GM11168 (cell line): ENCODE measurements around the gene FUT8.
"Not testable (repeated sequence)": the region's sequence is repeated elsewhere in the genome, so short reads cannot be mapped to it uniquely, and the experiment has no call there.

Experiments
- in situ Hi-C: fragments of 300-500 bp; cut with MboI; formaldehyde crosslinking; loops from one replicate; pipeline ENCODE4 v1.12.0; 2022; ENCODE audit warnings: low sequenced_read_pairs; ENCODE audit not compliant: unreplicated experiment

FUT8 gene

DNA sequence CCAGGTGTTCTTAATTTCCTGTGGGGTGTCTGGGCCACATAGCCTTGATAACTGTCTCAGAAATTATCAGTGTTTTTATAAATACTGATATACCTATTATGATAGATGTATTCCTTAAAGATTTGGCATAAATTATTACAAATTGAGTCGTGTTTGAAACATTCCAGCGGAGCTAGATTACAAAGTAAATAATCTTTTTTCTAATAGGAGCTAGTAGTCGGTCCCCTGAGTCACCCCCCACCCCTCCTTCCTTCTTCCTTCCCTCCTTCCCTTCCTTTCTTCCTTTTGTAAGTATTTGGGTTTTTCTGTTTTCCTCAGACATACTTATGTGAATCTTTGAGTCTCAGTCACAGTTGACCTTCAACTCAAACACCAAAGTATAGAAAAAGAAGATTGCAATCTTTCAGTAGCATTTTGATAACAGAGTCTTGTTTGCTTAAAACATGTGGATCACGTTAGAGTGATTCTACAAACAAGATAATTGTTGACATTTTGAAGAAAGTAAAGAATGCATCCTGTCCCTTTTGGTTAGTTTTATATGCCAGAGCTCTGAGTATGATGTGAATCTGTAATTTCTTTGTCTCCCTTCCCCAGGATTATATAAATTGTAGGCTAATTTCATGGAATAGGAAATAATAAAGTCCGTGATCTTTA is 264.0 kb downstream of the FUT8 start:
- in situ Hi-C loops = no loop called here

DNA sequence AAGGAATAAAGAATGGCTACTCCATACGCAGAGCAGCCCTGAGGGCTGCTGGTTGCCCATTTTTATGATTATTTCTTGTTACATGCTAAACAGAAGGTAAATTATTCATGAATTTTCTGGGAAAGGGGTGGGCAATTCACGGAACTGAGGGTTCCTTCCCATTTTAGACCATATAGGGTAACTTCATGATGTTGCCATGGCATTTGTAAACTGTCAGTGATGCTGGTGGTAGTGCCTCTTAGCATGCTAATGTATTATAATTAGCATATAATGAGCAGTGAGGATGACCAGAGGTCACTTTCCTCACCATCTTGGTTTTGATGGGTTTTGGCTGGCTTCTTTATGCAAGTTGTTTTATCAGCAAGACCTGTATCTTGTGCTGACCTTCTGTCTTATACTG is 273.0 kb downstream of the FUT8 start:
- in situ Hi-C loops = no loop called here

DNA sequence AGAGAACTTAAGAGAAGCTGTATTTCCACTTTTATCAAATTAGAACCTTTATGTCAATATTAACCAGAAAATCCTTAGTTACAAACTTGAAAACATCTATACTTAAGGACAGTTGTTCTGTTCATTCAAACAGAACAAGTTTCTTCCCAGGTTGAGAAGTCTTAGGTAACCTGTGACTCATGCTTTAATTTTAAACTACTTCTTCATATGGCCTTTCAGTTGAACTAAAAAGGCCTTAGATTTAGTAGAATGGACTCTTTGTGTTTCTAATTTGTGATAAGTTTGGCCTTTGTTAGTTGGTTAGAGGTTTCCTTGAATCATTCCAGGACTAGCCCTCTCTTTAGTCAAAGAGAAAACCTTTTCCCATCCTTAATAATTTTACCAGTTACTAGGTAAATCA is 274.2 kb downstream of the FUT8 start:
- in situ Hi-C loops = no loop called here

DNA sequence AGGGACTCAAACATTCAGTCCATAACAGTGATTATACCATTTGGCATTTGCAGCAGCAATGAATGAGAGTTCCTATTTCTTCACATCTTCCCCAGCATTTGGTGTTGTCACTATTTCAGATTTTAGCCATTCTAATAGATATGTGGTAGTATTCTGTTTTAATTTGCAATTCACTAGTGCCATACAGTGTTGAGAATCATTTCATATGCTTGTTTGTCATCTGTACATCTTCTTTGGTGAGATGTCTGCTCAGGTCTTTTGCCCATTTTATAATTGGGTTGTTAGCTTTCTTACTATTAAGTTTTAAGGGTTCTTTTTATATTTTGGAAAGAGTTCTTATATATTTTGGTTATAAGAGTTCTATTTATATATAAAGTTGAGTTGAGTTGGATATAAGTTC is 276.5 kb downstream of the FUT8 start:
- in situ Hi-C loops = no loop called here

DNA sequence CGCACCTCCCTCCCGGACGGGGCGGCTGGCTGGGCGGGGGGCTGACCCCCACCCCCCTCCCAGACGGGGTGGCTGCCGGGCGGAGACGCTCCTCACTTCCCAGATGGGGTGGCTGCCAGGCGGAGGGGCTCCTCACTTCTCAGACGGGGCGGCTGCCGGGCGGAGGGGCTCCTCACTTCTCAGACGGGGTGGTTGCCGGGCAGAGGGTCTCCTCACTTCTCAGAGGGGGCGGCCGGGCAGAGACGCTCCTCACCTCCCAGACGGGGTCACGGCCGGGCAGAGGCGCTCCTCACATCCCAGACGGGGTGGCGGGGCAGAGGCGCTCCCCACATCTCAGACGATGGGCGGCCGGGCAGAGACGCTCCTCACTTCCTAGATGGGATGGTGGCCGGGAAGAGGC is 280.0 kb downstream of the FUT8 start:
- in situ Hi-C loops = not testable (repeated sequence)

DNA sequence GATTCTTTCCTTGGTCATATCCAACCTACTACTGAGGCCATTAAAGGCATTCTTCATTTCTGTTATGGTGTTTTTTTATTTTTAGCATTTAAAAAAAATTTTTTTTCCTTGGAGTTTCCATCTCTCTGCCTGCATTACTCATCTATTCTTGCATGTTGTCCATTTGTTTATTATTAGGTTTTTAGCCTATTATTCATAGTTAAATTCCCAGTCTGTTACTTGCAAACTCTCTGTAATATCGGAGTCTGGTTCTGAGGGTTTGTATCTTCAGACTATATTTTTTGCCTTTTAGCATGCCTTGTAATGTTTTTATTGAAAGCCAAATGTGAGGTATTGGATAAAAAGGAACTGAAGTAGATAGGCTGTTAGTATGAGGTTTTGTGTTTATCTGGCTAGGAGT is 284.3 kb downstream of the FUT8 start:
- in situ Hi-C loops = no loop called here

DNA sequence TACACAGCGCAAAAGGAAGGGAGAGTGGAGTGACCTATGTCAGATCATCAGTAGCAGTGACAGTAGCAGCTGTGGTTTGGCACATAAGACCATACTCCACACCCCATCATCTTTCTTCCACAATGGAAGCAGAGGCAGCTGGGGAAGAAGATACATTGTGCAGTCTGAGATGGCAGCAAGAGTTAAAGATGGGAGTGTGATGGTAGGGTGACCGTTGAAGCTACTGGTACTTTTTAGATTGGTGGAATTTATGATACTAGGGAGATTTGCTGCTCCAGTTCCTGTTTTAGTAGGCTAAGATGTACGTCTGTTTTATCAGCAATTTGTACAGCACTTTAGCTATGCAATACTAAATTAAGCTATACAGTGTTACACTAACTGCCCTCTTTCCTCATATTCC is 291.0 kb downstream of the FUT8 start:
- in situ Hi-C loops = no loop called here

DNA sequence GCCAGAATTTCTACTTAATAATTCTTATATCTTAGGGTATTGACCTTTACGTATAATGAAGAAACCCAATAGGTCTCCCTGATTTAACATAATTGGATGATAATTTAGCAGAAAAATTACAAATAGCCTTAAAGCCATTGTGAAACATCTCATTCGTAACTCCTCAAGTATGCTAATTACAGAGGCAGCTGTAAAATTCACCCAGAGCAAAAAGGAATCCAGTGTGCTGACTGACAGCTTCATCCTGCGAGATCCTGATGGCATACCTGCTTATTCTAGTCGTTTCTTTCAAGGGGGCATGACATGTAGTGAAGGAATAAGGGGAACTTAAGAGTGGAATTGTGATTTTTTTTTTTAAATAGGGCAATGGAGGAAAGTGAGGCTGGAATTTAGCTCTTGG is 291.5 kb downstream of the FUT8 start:
- in situ Hi-C loops = no loop called here

DNA sequence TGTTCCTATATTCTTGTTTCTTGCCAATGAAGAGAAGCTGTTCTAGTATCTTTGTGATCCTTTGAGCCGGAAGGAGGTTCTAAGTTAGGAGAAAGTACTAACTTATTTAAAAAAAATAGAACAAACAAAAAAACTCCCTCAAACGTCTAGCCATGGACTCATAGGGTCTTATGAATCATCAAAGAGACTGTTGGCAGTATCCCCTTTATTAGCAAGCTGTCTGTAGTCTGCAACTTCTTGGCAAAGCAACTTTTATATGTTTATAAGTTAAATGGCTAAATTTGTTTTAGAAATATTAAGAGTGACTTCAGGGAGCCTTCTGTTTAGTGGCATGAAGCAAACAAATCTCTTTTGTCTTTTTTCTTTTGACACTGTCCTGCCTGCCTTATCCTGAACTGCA is 291.9 kb downstream of the FUT8 start:
- in situ Hi-C loops = no loop called here

DNA sequence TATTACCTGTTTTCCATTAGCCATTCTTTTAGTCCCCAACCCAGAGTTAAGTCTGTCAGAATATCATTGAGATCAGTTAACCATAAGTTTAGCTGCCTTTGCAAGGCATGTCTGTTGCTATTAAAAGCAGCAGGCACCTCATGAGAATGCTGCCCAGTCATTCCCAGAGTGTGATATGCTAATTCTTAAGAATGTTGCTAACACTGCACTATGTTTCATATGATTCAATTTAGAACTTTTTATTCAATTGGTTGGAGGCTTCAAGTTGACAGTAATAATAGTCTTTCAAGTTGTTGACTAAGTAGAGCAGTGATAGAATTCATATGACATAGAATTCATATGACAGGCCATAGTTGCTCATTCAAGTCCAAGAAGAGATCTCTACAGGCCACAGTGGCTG is 292.3 kb downstream of the FUT8 start:
- in situ Hi-C loops = no loop called here

DNA sequence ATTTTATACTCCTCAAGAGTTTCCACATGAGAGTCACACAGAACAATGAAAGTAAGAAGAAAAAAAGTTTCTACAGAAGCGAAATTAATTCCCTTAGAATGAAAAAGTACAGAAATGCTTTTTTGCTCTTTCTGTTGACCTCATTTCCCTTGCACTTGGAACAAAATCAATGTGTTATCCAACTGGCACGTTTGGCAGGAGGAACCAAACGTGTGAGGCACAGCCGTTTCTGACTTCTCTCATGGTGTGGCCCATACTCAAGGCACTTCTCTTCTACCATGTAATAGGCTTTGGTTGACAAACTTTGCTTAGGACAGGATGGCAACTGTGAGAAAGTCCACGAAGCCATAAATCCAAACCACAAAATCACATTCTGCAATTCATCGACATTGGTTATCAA is 297.0 kb downstream of the FUT8 start:
- in situ Hi-C loops = no loop called here

DNA sequence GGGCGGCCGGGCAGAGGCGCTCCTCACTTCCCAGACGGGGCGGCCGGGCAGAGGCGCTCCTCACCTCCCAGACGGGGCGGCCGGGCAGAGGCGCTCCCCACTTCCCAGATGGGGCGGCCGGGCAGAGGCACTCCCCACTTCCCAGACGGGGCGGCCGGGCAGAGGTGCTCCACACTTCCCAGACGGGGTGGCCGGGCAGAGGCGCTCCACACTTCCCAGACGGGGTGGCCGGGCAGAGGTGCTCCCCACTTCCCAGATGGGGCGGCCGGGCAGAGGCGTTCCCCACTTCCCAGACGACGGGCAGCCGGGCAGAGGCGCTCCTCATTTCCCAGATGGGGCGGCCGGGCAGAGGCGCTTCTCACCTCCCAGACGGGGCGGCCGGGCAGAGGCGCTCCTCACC is 304.3 kb downstream of the FUT8 start:
- in situ Hi-C loops = not testable (repeated sequence)

DNA sequence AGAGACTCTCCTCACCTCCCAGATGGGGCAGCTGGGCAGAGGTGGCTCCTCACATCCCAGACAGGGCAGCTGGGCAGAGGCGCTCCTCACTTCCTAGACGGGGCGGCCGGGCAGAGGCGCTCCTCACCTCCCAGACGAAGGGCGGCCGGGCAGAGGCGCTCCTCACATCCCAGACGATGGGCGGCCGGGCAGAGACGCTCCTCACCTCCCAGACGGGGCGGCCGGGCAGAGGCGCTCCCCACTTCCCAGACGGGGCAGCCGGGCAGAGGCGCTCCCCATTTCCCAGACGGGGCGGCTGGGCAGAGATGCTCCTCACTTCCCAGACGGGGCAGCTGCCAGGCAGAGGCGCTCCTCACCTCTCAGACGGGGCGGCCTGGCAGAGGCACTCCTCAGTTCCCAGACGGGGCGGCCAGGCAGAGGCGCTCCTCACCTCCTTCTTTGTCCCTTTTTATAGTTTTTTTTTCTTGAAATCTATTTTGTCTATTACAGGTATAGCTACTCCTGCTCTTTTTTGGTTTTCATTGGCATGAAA is 304.9 kb downstream of the FUT8 start:
- in situ Hi-C loops = not testable (repeated sequence)

DNA sequence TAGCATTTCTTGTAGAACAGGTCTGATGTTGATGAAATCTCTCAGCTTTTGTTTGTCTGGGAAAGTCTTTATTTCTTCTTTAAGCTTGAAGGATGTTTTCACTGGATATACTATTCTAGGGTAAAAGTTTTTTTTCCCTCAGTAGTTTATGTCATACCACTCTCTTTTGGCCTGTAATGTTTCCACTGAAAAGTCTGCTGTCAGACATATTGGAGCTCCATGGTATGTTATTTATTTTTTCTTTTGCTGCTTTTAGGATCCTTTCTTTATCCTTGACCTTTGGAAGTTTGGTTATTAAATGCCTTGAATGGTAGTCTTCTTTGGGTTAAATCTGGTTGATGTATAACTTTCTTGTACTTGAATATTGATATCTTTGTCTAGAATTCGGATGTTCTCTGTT is 306.1 kb downstream of the FUT8 start:
- in situ Hi-C loops = no loop called here

DNA sequence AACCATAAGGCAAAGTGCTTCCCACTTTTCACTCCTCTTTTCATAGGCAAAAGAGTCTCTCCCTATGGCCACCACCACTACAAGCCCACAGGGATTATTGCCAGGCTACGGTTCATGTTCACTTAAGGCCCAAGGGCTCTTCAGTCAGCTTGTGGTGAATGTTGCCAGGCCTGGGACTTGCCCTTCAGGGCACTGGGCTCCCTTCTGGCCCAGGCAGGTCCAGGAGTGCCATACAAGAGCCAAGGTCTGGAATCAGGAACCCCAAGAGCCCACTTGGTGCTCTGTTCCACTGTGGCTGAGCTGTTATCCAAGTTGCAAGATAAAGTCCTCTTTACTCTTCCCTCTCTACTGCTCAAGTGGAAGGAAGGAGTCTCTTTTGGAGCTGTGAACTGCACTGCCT is 307.6 kb downstream of the FUT8 start:
- in situ Hi-C loops = no loop called here

DNA sequence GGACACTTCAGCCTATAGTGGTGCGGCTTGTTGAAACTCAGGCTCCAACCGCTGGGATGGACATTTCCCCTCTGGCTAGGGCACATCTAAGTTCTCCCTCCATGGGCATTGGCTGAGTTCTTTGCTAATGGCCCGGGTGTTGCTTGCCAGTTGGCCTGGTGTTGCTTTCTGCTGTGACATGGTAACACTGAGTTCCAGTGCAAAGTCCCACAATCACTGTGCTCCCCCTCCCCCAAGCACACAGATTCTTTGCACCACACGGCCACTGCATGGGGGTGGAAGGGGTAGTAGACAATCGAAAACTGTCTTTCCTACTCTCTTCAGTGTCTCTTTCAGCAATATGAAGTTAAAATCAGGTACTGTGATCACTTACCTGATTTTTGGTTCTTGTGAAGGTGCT is 308.2 kb downstream of the FUT8 start:
- in situ Hi-C loops = no loop called here

DNA sequence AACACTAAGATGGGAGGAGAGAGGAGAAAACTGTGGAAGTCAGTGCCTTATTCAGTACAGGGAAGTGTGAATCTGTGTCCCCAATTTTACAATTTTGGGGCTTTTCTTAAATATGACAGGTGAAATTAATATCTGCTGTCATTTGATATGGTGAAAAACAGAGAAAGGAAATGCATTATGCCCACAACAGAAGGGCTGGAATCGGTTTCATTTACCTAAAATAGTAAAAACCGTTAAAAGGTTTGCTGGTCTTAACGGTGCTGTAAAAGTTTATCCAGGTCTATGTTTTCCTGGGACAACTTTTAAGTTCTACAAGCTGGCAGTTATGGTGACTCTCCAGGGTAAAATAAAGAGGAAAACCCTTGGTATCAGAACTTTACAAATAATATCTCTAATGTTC is 310.8 kb downstream of the FUT8 start:
- in situ Hi-C loops = no loop called here

DNA sequence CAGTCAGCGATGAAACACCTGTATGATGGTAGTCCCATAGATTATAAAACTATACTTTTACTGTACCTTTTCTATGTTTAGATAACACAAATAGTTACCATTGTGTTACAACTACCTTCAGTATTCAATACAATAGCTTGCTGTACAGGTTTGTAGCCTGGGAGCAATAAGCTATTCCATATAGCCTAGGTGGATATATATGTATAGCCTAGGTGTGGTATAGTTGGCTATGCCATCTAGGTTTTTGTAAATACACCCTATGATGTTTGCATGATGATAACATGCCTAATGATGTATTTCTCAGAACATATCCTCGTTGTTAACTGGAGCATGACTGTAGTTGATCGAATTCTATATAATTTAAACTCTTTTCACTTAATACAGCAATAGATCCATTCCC is 316.1 kb downstream of the FUT8 start:
- in situ Hi-C loops = no loop called here

DNA sequence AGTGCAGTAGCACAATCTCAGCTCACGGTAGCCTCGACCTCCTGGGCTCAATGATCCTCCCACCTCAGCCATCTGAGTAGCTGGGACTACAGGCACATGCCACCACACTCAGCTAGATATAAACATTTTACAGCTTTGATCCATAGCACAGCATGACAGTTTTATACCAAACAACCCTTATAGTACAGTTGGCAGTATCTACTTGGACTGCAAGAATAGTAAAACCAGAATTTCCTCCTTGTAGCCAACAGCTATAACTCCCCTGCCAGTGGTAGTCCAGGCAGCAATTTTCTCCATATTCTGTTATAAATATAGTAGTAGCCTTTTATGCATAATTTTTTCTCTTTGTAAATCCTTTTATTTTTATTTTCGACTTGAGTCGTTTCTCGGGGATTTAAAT is 317.0 kb downstream of the FUT8 start:
- in situ Hi-C loops = no loop called here

DNA sequence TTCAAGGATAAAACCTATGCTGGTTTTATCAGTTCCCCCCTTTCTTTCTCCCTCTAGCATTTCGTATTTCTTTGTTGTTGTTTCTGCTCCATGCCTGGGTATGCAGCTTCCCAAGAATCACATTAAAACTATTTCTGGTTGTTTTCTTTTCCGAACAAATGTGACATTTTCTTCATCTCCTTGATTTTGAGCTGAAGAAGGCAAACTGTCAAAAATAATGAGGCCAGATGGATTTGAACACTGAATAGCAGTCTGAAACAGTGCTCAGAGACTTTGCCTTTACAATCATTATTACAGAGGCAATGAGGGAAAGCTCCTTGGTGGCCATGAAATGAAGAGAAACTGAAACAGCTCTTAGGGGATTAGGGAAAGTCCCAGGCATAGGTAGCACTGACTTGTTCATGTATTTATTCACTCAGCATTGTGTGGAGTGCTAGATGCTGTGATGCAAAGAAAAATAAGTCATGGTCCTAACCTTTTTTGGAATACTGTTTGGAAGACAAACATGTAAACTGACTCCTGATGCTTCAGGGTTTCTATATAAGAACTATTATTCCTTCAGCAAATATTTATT is 319.5 kb downstream of the FUT8 start:
- in situ Hi-C loops = no loop called here

DNA sequence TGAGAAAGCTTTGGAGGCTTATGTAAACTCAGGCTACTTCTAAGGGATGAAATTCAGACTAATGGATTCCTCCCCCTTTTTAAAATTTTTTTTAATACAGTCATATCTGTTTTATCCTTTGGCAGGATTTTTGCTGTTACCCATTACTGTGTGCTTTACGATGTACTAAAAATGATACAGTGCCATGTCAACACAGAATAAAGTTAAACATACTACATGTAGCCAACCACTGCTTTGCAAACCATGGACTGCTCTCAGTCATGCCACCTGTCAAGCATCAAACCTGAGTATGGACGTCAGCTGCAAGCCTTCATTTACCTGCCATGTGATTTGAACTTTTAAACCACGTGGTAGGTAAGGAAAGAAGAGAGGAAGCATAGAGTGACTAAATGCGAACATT is 325.8 kb downstream of the FUT8 start:
- in situ Hi-C loops = no loop called here
